IMR-90 (cell line): ENCODE results near the gene TREM2. TPM values are rescaled to one million over a fixed set of nuclear protein-coding genes. Genes with fewer than 3 reads are reported as not detected.

Experiments
- ATAC-seq: fragments of 200-7000 bp; cut with Tn5 transposase; 2 replicates; pipeline ENCODE4 v1.9.1; 2020; ENCODE audit warnings: low read depth, mild to moderate bottlenecking, moderate library complexity
- BruUV-seq: library from RNA; stranded (reverse); fragments of 400-500 nt; replicated peaks from 2 replicates; lab custom pipeline; 2021; lab: Mats Ljungman, UMichigan
- CTCF ChIA-PET: fragments of 300-600 bp; formaldehyde crosslinking; extraction: SDS; loops from one replicate; lab custom pipeline; 2021; ENCODE audit warnings: antibody characterized with exemption; lab: Yijun Ruan, JAX
- POLR2A ChIA-PET: fragments of 300-600 bp; sonication (Branson Sonifier 250); formaldehyde crosslinking; loops from one replicate; lab custom pipeline; 2022; ENCODE audit warnings: antibody characterized with exemption; ENCODE audit not compliant: unreplicated experiment; lab: Charles Lee
- DNase-seq: peaks from one replicate; pipeline ENCODE4 v3.0.0; 2013
- H2AFZ ChIP-seq: replicated peaks from 2 replicates; pipeline ENCODE3; 2013; ENCODE audit warnings: low read length, mild to moderate bottlenecking; ENCODE audit not compliant: poor library complexity
- H2AK5ac ChIP-seq: 2 replicates; pipeline ENCODE4 v1.6.1; 2013; ENCODE audit warnings: low read depth, low read length, inconsistent platforms
- H2AK9ac ChIP-seq: replicated peaks from 2 replicates; pipeline ENCODE3; 2013; ENCODE audit warnings: mild to moderate bottlenecking, low read depth, low read length, moderate library complexity; ENCODE audit not compliant: poor library complexity
- H2BK120ac ChIP-seq: 2 replicates; pipeline ENCODE4 v1.6.1; 2013; ENCODE audit warnings: low read depth, low read length, inconsistent platforms
- H2BK15ac ChIP-seq: 3 replicates; pipeline ENCODE4 v1.6.1; 2013; ENCODE audit warnings: low read depth, low read length, inconsistent platforms
- H2BK20ac ChIP-seq: 2 replicates; pipeline ENCODE4 v1.6.1; 2013; ENCODE audit warnings: low read depth, mild to moderate bottlenecking, inconsistent platforms, low read length, moderate library complexity
- H2BK5ac ChIP-seq: 2 replicates; pipeline ENCODE4 v1.6.1; 2013; ENCODE audit warnings: mild to moderate bottlenecking, low read depth, low read length, inconsistent platforms; ENCODE audit not compliant: poor library complexity, severe bottlenecking
- H3K14ac ChIP-seq: replicated peaks from 2 replicates; pipeline ENCODE4 v1.6.1; 2013; ENCODE audit warnings: low read depth, low read length, inconsistent platforms
- H3K18ac ChIP-seq: 2 replicates; pipeline ENCODE4 v1.6.1; 2013; ENCODE audit warnings: low read depth, low read length, control low read depth
- H3K23ac ChIP-seq: 2 replicates; pipeline ENCODE4 v1.6.1; 2013; ENCODE audit warnings: low read depth, low read length, inconsistent platforms
- H3K27ac ChIP-seq: 2 replicates; pipeline ENCODE4 v1.5.1; 2013; ENCODE audit warnings: mild to moderate bottlenecking, control low read depth, low read length; ENCODE audit not compliant: insufficient read depth
- H3K27me3 ChIP-seq: 2 replicates; pipeline ENCODE4 v1.6.1; 2013; ENCODE audit warnings: low read length; ENCODE audit not compliant: control insufficient read depth, insufficient read depth
- H3K36me3 ChIP-seq: 2 replicates; pipeline ENCODE4 v1.6.1; 2013; ENCODE audit warnings: low read length, mixed read lengths; ENCODE audit not compliant: control insufficient read depth, insufficient read depth
- H3K4ac ChIP-seq: 2 replicates; pipeline ENCODE4 v1.6.1; 2013; ENCODE audit warnings: low read depth, low read length, inconsistent platforms
- H3K4me1 ChIP-seq: 2 replicates; pipeline ENCODE4 v1.6.1; 2013; ENCODE audit warnings: low read length, mixed read lengths; ENCODE audit not compliant: control insufficient read depth, insufficient read depth
- H3K4me2 ChIP-seq: 2 replicates; pipeline ENCODE4 v1.6.1; 2013; ENCODE audit warnings: low read depth, mild to moderate bottlenecking, control low read depth, low read length, moderate library complexity
- H3K4me3 ChIP-seq: 2 replicates; pipeline ENCODE4 v1.5.1; 2013; ENCODE audit warnings: low read depth, mild to moderate bottlenecking, control low read depth, low read length, moderate library complexity; ENCODE audit not compliant: insufficient read depth
- H3K56ac ChIP-seq: 2 replicates; pipeline ENCODE4 v1.6.1; 2013; ENCODE audit warnings: low read length, inconsistent platforms; ENCODE audit not compliant: insufficient read depth; ENCODE audit errors: extremely low read depth
- H3K79me1 ChIP-seq, 2 experiments: 2 replicates each; pipeline ENCODE4 v1.6.1; 2013; ENCODE audit warnings: low read length in 2 of 2, inconsistent platforms in 1 of 2, low read depth in 1 of 2
- H3K9ac ChIP-seq: 2 replicates; pipeline ENCODE4 v1.6.1; 2013; ENCODE audit warnings: low read depth, low read length, control low read depth
- H3K9me1 ChIP-seq: 2 replicates; pipeline ENCODE4 v1.6.1; 2013; ENCODE audit warnings: low read length, inconsistent platforms; ENCODE audit not compliant: insufficient read depth
- H3K9me3 ChIP-seq: 2 replicates; pipeline ENCODE4 v1.6.1; 2013; ENCODE audit warnings: low read length; ENCODE audit not compliant: control insufficient read depth, insufficient read depth
- H4K20me1 ChIP-seq: 2 replicates; pipeline ENCODE4 v1.6.1; 2013; ENCODE audit warnings: low read length, inconsistent platforms; ENCODE audit not compliant: insufficient read depth
- H4K5ac ChIP-seq: 2 replicates; pipeline ENCODE4 v1.6.1; 2013; ENCODE audit warnings: mild to moderate bottlenecking, low read depth, low read length, control low read depth
- H4K8ac ChIP-seq, 2 experiments: 2 replicates each; pipeline ENCODE4 v1.6.1; 2013; ENCODE audit warnings: low read depth in 2 of 2, low read length in 2 of 2, control low read depth in 1 of 2, inconsistent platforms in 1 of 2
- H4K91ac ChIP-seq: 2 replicates; pipeline ENCODE4 v1.6.1; 2013; ENCODE audit warnings: low read depth, low read length, inconsistent platforms; ENCODE audit not compliant: insufficient read depth
- CEBPB ChIP-seq: IDR thresholded peaks from 2 replicates; pipeline ENCODE4 v1.6.1; 2012; ENCODE audit warnings: low read depth, low read length, improper control_type of control experiment
- ELK1 ChIP-seq: fragments of 150-350 bp; IDR thresholded peaks from 2 replicates; pipeline ENCODE4 v1.6.1; 2016; ENCODE audit warnings: low read depth, mild to moderate bottlenecking, low read length, moderate library complexity, borderline replicate concordance
- FOS ChIP-seq: fragments of 150-350 bp; IDR thresholded peaks from 2 replicates; pipeline ENCODE4 v1.6.1; 2016; ENCODE audit warnings: low read depth, low read length
- MAFK ChIP-seq: IDR thresholded peaks from 2 replicates; pipeline ENCODE4 v1.6.1; 2012; ENCODE audit warnings: low read depth, low read length, improper control_type of control experiment
- MXI1 ChIP-seq: IDR thresholded peaks from 2 replicates; pipeline ENCODE4 v1.6.1; 2012; ENCODE audit warnings: low read depth, mild to moderate bottlenecking, low read length, moderate library complexity, borderline replicate concordance
- NFE2L2 ChIP-seq: fragments of 150-350 bp; IDR thresholded peaks from 2 replicates; pipeline ENCODE4 v1.6.1; 2016; ENCODE audit warnings: low read depth, mild to moderate bottlenecking, low read length
- RFX5 ChIP-seq: IDR thresholded peaks from 2 replicates; pipeline ENCODE4 v1.8.0; 2012; ENCODE audit warnings: low read depth, mild to moderate bottlenecking, low read length, moderate library complexity
- WGBS, 2 experiments: methylation state at CpG; one replicate each; pipeline versions ENCODE4 v1.1.5 to v1.1.7; 2013; ENCODE audit warnings: missing lambda C conversion rate in 2 of 2; ENCODE audit not compliant: insufficient read length in 1 of 2; ENCODE audit errors: extremely low coverage in 2 of 2; 5-methylcytosine and 5-hydroxymethylcytosine counted together
- dilution Hi-C: fragments of 300-500 bp; cut with HindIII; formaldehyde crosslinking; loops from one replicate; pipeline ENCODE4 v1.14.3; 2018; ENCODE audit warnings: low sequenced_read_pairs; ENCODE audit not compliant: unreplicated experiment
- in situ Hi-C: fragments of 300-500 bp; cut with MboI; formaldehyde crosslinking; loops from 3 replicates; pipeline ENCODE4 v1.14.3; 2019; ENCODE audit warnings: low sequenced_read_pairs, inconsistent platforms, mixed read lengths
- intact Hi-C: fragments of 100-400 bp; cut with micrococcal nuclease; formaldehyde crosslinking; loops from 2 replicates; pipeline ENCODE4 v1.10.0; 2022
- polyA plus RNA-seq, 3 experiments: library from polyadenylated mRNA; depleted of rRNA; stranded (reverse); fragments of >200 nt; gene quantifications; 2 replicates each; pipeline ENCODE4 v1.2.3, GENCODE V29; 2012; ENCODE audit warnings: low replicate concordance in 1 of 3
- total RNA-seq: library from RNA; depleted of rRNA; stranded (reverse); fragments of >200 nt; gene quantifications from 2 replicates; pipeline ENCODE4 v1.2.3, GENCODE V29; 2012

Gene TREM2
- total and polyA plus RNA-seq, 2 of the 4 experiments (the other 2 are of a cell fraction), result not detected

- Histone ChIP-seq H4K20me1 (no peaks in the 10 kb centered on the region), H2BK120ac (no peak overlapping the region), H2AFZ (no peak overlapping the region), H2AK5ac (no peak overlapping the region), H3K4me1 (peaks cover 6% of the 10 kb centered on the region; the same call in 1 of the 2 replicates), H3K27ac (no peak overlapping the region), H2BK20ac (no peak overlapping the region), H2BK5ac (no peak overlapping the region), H3K4me2 (no peak overlapping the region), H4K5ac (no peak overlapping the region), H2AK9ac (no peak overlapping the region), H4K91ac (no peak overlapping the region), H2BK15ac (no peak overlapping the region), H3K36me3 (no peaks in the 10 kb centered on the region), H4K8ac (no peak overlapping the region), H3K9me3 (no peaks in the 10 kb centered on the region), H3K9ac (no peak overlapping the region), H3K4ac (no peak overlapping the region), H3K14ac (no peak overlapping the region), H3K56ac (no peak overlapping the region), H3K79me1 (no peaks in the 10 kb centered on the region), H3K4me3 (no peak overlapping the region), H3K9me1 (no peaks in the 10 kb centered on the region), H3K27me3 (peaks cover 5% of the 10 kb centered on the region), H3K23ac (no peak overlapping the region), H3K18ac (no peak overlapping the region)
- no CpG with 5 or more reads among the region's 3 CpGs for WGBS, 2 experiments
- no peak for ATAC-seq
- intact Hi-C loops, result no loop called here
- in situ Hi-C loops, result no loop called here
- no TSS peak for BruUV-seq
- DNase-seq, result no peak
- CTCF ChIA-PET, result interaction anchor here (0.7 kb wide), 1 partner anchor 49 kb away, joined by 3 read pairs; no protein-coding TSS in a partner anchor
- TF ChIP-seq MXI1 (no peak), CEBPB (no peak), ELK1 (no peak), RFX5 (no peak), NFE2L2 (no peak), FOS (no peak), MAFK (no peak)
- dilution Hi-C loops, result no loop called here
- POLR2A ChIA-PET, result no interaction called here
Measured at GRCh38 chr6:41160933-41161332, 2.0 kb downstream of the TREM2 start.
